NT2/D1 (cell line): ENCODE data around the gene KCNT1.

Experiments
- DNase-seq: peaks from one replicate; pipeline ENCODE4 v3.0.0-alpha.2; 2011; ENCODE audit warnings: low read depth, low spot score
- H3K27me3 ChIP-seq: 2 replicates; pipeline ENCODE4 v1.6.0; 2011; ENCODE audit warnings: mild to moderate bottlenecking; ENCODE audit not compliant: insufficient read length, insufficient read depth
- H3K36me3 ChIP-seq: 2 replicates; pipeline ENCODE4 v1.6.1; 2011; ENCODE audit warnings: mild to moderate bottlenecking, low read length, mixed read lengths; ENCODE audit not compliant: insufficient read depth, insufficient read length
- H3K4me1 ChIP-seq: 2 replicates; pipeline ENCODE4 v1.5.1; 2011; ENCODE audit not compliant: insufficient read depth, insufficient read length
- H3K4me3 ChIP-seq: 2 replicates; pipeline ENCODE4 v1.5.1; 2011; ENCODE audit warnings: low read depth; ENCODE audit not compliant: insufficient read length
- H3K9ac ChIP-seq: 2 replicates; pipeline ENCODE4 v1.6.0; 2011; ENCODE audit warnings: low read depth; ENCODE audit not compliant: insufficient read length
- H3K9me3 ChIP-seq: 2 replicates; pipeline ENCODE4 v1.5.1; 2011; ENCODE audit warnings: mild to moderate bottlenecking, low read length; ENCODE audit not compliant: insufficient read depth
- SUZ12 ChIP-seq: IDR thresholded peaks from 2 replicates; pipeline ENCODE4 v1.6.1; 2011; ENCODE audit not compliant: insufficient read length, insufficient read depth; ENCODE audit errors: extremely low read depth
- YY1 ChIP-seq: IDR thresholded peaks from 2 replicates; pipeline ENCODE4 v1.6.1; 2011; ENCODE audit not compliant: insufficient read length, insufficient read depth
- ZNF274 ChIP-seq: IDR thresholded peaks from 2 replicates; pipeline ENCODE4 v1.6.1; 2011; ENCODE audit warnings: mild to moderate bottlenecking, low read depth, low read length

KCNT1 gene

GRCh38 chr9:135828656-135829055, 126.7 kb downstream of the KCNT1 start:
- Histone ChIP-seq H3K9me3 (peaks cover 13% of the 10 kb centered on the region; the same call in 1 of the 2 replicates), H3K36me3 (peaks cover 34% of the 10 kb centered on the region), H3K4me1 (peaks cover 3% of the 10 kb centered on the region), H3K9ac (no peak overlapping the region), H3K4me3 (no peak overlapping the region), H3K27me3 (no peaks in the 10 kb centered on the region)
- no peak for DNase-seq
- TF ChIP-seq ZNF274 (no peak), SUZ12 (no peak), YY1 (no peak)

DNA sequence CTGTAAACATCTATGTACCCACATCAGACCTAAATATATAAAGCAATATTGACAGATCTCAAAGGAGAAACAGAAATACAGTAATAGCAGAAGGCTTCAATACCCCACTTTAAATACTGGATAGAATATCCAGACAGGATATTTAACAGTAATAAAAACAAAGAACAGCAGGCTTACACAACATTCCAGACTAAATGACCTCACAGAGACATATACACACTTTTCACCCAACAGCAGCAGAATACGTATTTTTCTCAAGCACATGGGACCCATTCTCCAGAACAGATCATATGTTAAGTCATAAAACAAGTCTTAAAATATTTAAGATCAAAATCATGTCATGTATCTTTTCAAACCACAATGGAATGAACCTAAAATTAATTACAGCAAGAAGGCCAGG, 128.5 kb downstream of the KCNT1 start:
- no peak for DNase-seq
- TF ChIP-seq ZNF274 (no peak), YY1 (no peak), SUZ12 (no peak)
- Histone ChIP-seq H3K27me3 (no peaks in the 10 kb centered on the region), H3K4me1 (peaks cover 3% of the 10 kb centered on the region), H3K9ac (no peak overlapping the region), H3K4me3 (no peak overlapping the region), H3K36me3 (peaks cover 39% of the 10 kb centered on the region), H3K9me3 (peaks cover 13% of the 10 kb centered on the region; the same call in 1 of the 2 replicates)

- Histone ChIP-seq H3K9me3 (peaks cover 6% of the 10 kb centered on the region; the same call in 1 of the 2 replicates), H3K4me1 (no peaks in the 10 kb centered on the region), H3K9ac (no peak overlapping the region), H3K36me3 (peaks cover 20% of the 10 kb centered on the region), H3K27me3 (no peaks in the 10 kb centered on the region), H3K4me3 (no peak overlapping the region)
- TF ChIP-seq ZNF274 (no peak), SUZ12 (no peak), YY1 (no peak)
- no peak for DNase-seq
Measured at GRCh38 chr9:135833864-135834263, 131.9 kb downstream of the KCNT1 start.

DNA sequence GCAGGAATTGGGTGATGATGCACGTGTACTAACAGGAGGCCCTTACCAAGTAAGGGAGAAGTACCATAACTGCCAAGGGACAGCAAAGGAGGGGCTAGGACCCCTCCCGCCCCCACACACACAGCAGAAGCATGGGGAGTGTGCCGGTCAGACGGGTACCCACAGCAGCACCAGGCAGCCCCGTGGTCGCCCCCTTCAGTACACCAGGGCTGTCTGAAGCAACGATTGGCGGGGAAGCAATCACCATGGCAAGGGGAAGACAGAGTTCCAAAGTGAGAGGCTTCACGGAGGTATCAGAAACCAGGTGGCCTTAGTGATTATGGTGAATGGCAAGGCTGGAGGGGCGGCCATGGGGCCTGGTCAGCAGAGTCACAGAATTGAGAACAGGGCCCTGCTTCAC, 133.1 kb downstream of the KCNT1 start:
- Histone ChIP-seq H3K9ac (no peak overlapping the region), H3K9me3 (no peaks in the 10 kb centered on the region), H3K4me3 (no peak overlapping the region), H3K27me3 (no peaks in the 10 kb centered on the region), H3K4me1 (peaks cover 5% of the 10 kb centered on the region), H3K36me3 (peaks cover 30% of the 10 kb centered on the region)
- DNase-seq: no peak
- TF ChIP-seq SUZ12: no peak

DNA sequence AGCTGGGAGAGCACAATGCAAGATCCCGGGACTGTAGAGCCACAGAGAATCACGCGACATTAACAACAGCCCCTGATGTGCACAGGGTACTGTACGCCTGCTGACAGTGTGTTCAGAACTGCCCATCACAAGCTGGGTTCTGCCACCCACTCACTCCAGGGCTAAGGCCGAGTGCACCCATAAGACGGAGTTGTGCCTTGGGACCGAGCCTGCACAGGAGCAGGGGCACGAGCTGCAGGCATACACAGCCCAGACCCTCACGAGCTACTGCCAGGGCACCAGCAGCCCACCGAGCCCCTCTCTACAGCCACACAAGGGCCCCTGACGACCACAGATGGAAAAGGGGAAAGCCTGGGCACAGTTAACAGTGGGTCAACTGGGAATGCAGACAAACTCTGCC, 137.5 kb downstream of the KCNT1 start:
- Histone ChIP-seq H3K4me1 (peaks cover 8% of the 10 kb centered on the region), H3K4me3 (no peak overlapping the region), H3K27me3 (no peaks in the 10 kb centered on the region), H3K36me3 (peaks cover 36% of the 10 kb centered on the region), H3K9ac (no peak overlapping the region), H3K9me3 (no peaks in the 10 kb centered on the region; the same call in 1 of the 2 replicates)
- no peak for TF ChIP-seq ZNF274
- TF ChIP-seq SUZ12: no peak
- no peak for TF ChIP-seq YY1
- no peak for DNase-seq

- Histone ChIP-seq H3K4me3 (no peak overlapping the region), H3K36me3 (peaks cover 30% of the 10 kb centered on the region), H3K9me3 (no peaks in the 10 kb centered on the region; the same call in 1 of the 2 replicates), H3K9ac (no peak overlapping the region), H3K27me3 (no peaks in the 10 kb centered on the region), H3K4me1 (peaks cover 8% of the 10 kb centered on the region)
- TF ChIP-seq ZNF274 (no peak), SUZ12 (no peak), YY1 (no peak)
- DNase-seq: no peak
Measured at GRCh38 chr9:135840107-135840506, 138.1 kb downstream of the KCNT1 start.

- peaks cover 26% of the 10 kb centered on the region for H3K36me3 ChIP-seq
- peaks cover 8% of the 10 kb centered on the region for H3K4me1 ChIP-seq
- no peaks in the 10 kb centered on the region; the same call in 1 of the 2 replicates for H3K9me3 ChIP-seq
- TF ChIP-seq ZNF274 (no peak), SUZ12 (no peak), YY1 (no peak)
- H3K9ac ChIP-seq: no peak overlapping the region
- no peak for DNase-seq
- H3K27me3 ChIP-seq: no peaks in the 10 kb centered on the region
- H3K4me3 ChIP-seq: no peak overlapping the region
Measured at GRCh38 chr9:135840539-135840938, 138.6 kb downstream of the KCNT1 start.
